PC-3 (cell line): ENCODE results near the gene ZMYND19. TPM values are rescaled to one million over a fixed set of nuclear protein-coding genes. Genes with fewer than 3 reads are reported as not detected.

Source experiments
- ATAC-seq: fragments of 200-7000 bp; cut with Tn5 transposase; 2 replicates; pipeline ENCODE4 v1.9.1; 2020; ENCODE audit warnings: mild to moderate bottlenecking, moderate library complexity
- BruUV-seq: library from RNA; stranded (reverse); fragments of 400-500 nt; replicated peaks from 2 replicates; lab custom pipeline; 2021; lab: Mats Ljungman, UMichigan
- CTCF ChIA-PET: fragments of 300-600 bp; sonication (Branson Sonifier 250); formaldehyde crosslinking; loops from one replicate; lab custom pipeline; 2022; ENCODE audit warnings: antibody characterized with exemption; lab: Charles Lee
- POLR2A ChIA-PET: fragments of 300-600 bp; sonication (Branson Sonifier 250); formaldehyde crosslinking; loops from one replicate; lab custom pipeline; 2022; ENCODE audit warnings: antibody characterized with exemption; ENCODE audit not compliant: unreplicated experiment; lab: Charles Lee
- DNase-seq: peaks from one replicate; pipeline ENCODE4 v3.0.0-alpha.2; 2015
- H2AFZ ChIP-seq: fragments of 300-600 bp; sonication (generic); 2 replicates; pipeline ENCODE4 v1.6.0; 2016; ENCODE audit warnings: antibody characterized with exemption, low read length
- H3F3A ChIP-seq: fragments of 300-600 bp; sonication (generic); one replicate; pipeline ENCODE4 v1.6.0; 2017; ENCODE audit warnings: antibody characterized with exemption, low read length, control low read depth, mild to moderate bottlenecking; ENCODE audit not compliant: unreplicated experiment
- H3K27ac ChIP-seq: fragments of 300-600 bp; sonication (generic); 2 replicates; pipeline ENCODE4 v1.5.1; 2016; ENCODE audit warnings: mild to moderate bottlenecking, low read length
- H3K27me3 ChIP-seq: fragments of 300-600 bp; sonication (generic); 2 replicates; pipeline ENCODE4 v1.6.1; 2016; ENCODE audit warnings: low read length, mixed read lengths
- H3K36me3 ChIP-seq: fragments of 300-600 bp; sonication (generic); 2 replicates; pipeline ENCODE4 v1.6.1; 2016; ENCODE audit warnings: low read depth, mixed run types, low read length, mixed read lengths
- H3K4me1 ChIP-seq: fragments of 300-600 bp; sonication (generic); 2 replicates; pipeline ENCODE4 v1.5.1; 2016; ENCODE audit warnings: low read length; ENCODE audit not compliant: insufficient read depth
- H3K4me2 ChIP-seq: fragments of 300-600 bp; sonication (generic); 2 replicates; pipeline ENCODE4 v1.6.0; 2016; ENCODE audit warnings: low read length
- H3K4me3 ChIP-seq: fragments of 300-600 bp; sonication (generic); 2 replicates; pipeline ENCODE4 v1.5.1; 2016; ENCODE audit warnings: mild to moderate bottlenecking, low read length, mixed read lengths
- H3K79me2 ChIP-seq: fragments of 300-600 bp; sonication (generic); 2 replicates; pipeline ENCODE4 v1.6.1; 2017; ENCODE audit warnings: low read length, mixed read lengths
- H3K9ac ChIP-seq: fragments of 300-600 bp; sonication (generic); 2 replicates; pipeline ENCODE4 v1.6.0; 2016; ENCODE audit warnings: mild to moderate bottlenecking, low read length
- H3K9me2 ChIP-seq: fragments of 300-600 bp; sonication (generic); replicated peaks from 2 replicates; pipeline ENCODE4 v1.6.1; 2016; ENCODE audit warnings: mixed run types, low read length, mixed read lengths
- H3K9me3 ChIP-seq: fragments of 300-600 bp; sonication (generic); 2 replicates; pipeline ENCODE4 v1.6.1; 2016; ENCODE audit warnings: low read length, mixed read lengths
- H4K20me1 ChIP-seq: fragments of 300-600 bp; sonication (generic); 2 replicates; pipeline ENCODE4 v1.6.1; 2016; ENCODE audit warnings: low read length, mixed read lengths
- CTCF ChIP-seq: fragments of 300-600 bp; sonication (generic); conservative IDR thresholded peaks from 2 replicates; pipeline ENCODE4 v1.5.1; 2017; ENCODE audit warnings: antibody characterized with exemption, low read depth, mild to moderate bottlenecking, low read length
- EZH2 ChIP-seq: fragments of 300-600 bp; sonication (generic); IDR thresholded peaks from one replicate; pipeline ENCODE4 v1.6.1; 2017; ENCODE audit warnings: antibody characterized with exemption, mild to moderate bottlenecking, low read length; ENCODE audit not compliant: unreplicated experiment
- EZH2phosphoT487 ChIP-seq: fragments of 300-600 bp; sonication (generic); IDR thresholded peaks from 2 replicates; pipeline ENCODE4 v1.6.1; 2018; ENCODE audit warnings: mild to moderate bottlenecking, antibody characterized with exemption, low read length, borderline replicate concordance
- intact Hi-C: fragments of 100-400 bp; cut with micrococcal nuclease; formaldehyde crosslinking; loops from 2 replicates; pipeline ENCODE4 v1.9.0; 2023
- total RNA-seq: library from RNA; depleted of rRNA; stranded (reverse); fragments of >200 nt; gene quantifications from 2 replicates; pipeline ENCODE4 v1.2.3, GENCODE V29; 2014

The ZMYND19 gene
- total RNA-seq, 1 experiment from 2014 or later = 39.5 TPM

- ChIA-PET CTCF (no interaction called here), POLR2A (no interaction called here)
- H4K20me1 ChIP-seq = no peaks in the 10 kb centered on the region
- peak overlapping the region; percentile 95 for H3K4me2 ChIP-seq
- TF ChIP-seq EZH2 = no peak
- TF ChIP-seq EZH2phosphoT487 = no peak
- no peak for TF ChIP-seq CTCF
- H3F3A ChIP-seq = no peaks in the 10 kb centered on the region
- H3K27me3 ChIP-seq = no peaks in the 10 kb centered on the region
- BruUV-seq = no TSS peak
- peaks cover 46% of the 10 kb centered on the region for H3K79me2 ChIP-seq
- H3K4me1 ChIP-seq = peaks cover 13% of the 10 kb centered on the region
- H2AFZ ChIP-seq = no peak overlapping the region
- H3K4me3 ChIP-seq = peak overlapping the region; percentile 75
- no peak for DNase-seq
- H3K9ac ChIP-seq = peak overlapping the region; percentile 61
- peak; percentile 21 for ATAC-seq
- H3K9me3 ChIP-seq = no peaks in the 10 kb centered on the region
- H3K36me3 ChIP-seq = no peaks in the 10 kb centered on the region
- H3K9me2 ChIP-seq = no peaks in the 10 kb centered on the region
- no peak overlapping the region for H3K27ac ChIP-seq
- intact Hi-C loops = loop anchor here (10.0 kb wide), 1 partner anchor 51 kb away; the partner anchor contains the start of genes MRPL41 and PNPLA7
These were observed 15.8 kb upstream of the ZMYND19 start for GRCh38 chr9:137606005-137606621.

GRCh38 chr9:137605121-137606004 is 15.1 kb upstream of the ZMYND19 start, which contains the start of gene ARRDC1:
Gene ARRDC1 (plus strand): TSS chr9:137605686. CDS start chr9:137605718, 32 bp downstream.
- H3K9ac ChIP-seq = peak within 1 kb of the TSS; percentile 61
- intact Hi-C loops = loop anchor here (10.0 kb wide), 1 partner anchor 51 kb away; the partner anchor contains the start of genes MRPL41 and PNPLA7
- H3K9me2 ChIP-seq = no peaks in the 10 kb centered on the region
- H2AFZ ChIP-seq = no peak within 1 kb of the TSS
- H3K79me2 ChIP-seq = peaks cover 46% of the 10 kb centered on the region
- BruUV-seq = no TSS peak
- H3K4me1 ChIP-seq = peaks cover 9% of the 10 kb centered on the region
- ChIA-PET POLR2A (interaction anchor here (0.9 kb wide), 1 partner anchor 53 kb away, joined by 21 read pairs; the partner anchor contains the start of gene MRPL41), CTCF (interaction anchor here (0.6 to 0.7 kb wide), 2 partner anchors 15 to 318 kb away, joined by 3 to 8 read pairs; partner anchors contain the start of gene ZMYND19)
- no peaks in the 10 kb centered on the region for H3K9me3 ChIP-seq
- no peaks in the 10 kb centered on the region for H3F3A ChIP-seq
- no peaks in the 10 kb centered on the region for H4K20me1 ChIP-seq
- DNase-seq = peak; percentile 91
- H3K4me3 ChIP-seq = peak within 1 kb of the TSS; percentile 75
- H3K27me3 ChIP-seq = no peaks in the 10 kb centered on the region
- no peaks in the 10 kb centered on the region for H3K36me3 ChIP-seq
- no peak within 1 kb of the TSS for H3K27ac ChIP-seq
- peak within 1 kb of the TSS; percentile 95 for H3K4me2 ChIP-seq
- peak; percentile 84 for ATAC-seq
- TF ChIP-seq CTCF = no peak
- TF ChIP-seq EZH2 = no peak
- TF ChIP-seq EZH2phosphoT487 = no peak
